ENCODE measurements around the gene OR10G3. TPM values are rescaled to one million over a fixed set of nuclear protein-coding genes. Genes with fewer than 3 reads are reported as not detected.

The OR10G3 gene
- total and polyA plus RNA-seq, 2 of the 13 experiments (the other 11 are each of a cell fraction or from before 2014, with no cell fraction given), result not detected

GRCh38 chr14:21557084-21557901, 22.6 kb downstream of the OR10G3 start (continued):
- TF ChIP-seq PRDM10 (CRISPR knock-in tag; IDR thresholded peaks at IDR 0.05; ENCODE audit: low read depth) (peak; percentile 48; the same call in 1 of the 2 replicates), BRF2 (CRISPR knock-in tag; IDR thresholded peaks at IDR 0.05) (no peak), RORA (CRISPR knock-in tag; IDR thresholded peaks at IDR 0.05) (no peak), YEATS4 (CRISPR knock-in tag; IDR thresholded peaks at IDR 0.05; ENCODE audit: borderline replicate concordance) (no peak), HNF1B (CRISPR knock-in tag; IDR thresholded peaks at IDR 0.05) (no peak), FOXC1 (CRISPR knock-in tag; IDR thresholded peaks at IDR 0.05; ENCODE audit: borderline replicate concordance) (no peak; the same call in 1 of the 2 replicates), ZNF253 (CRISPR knock-in tag; IDR thresholded peaks at IDR 0.05; ENCODE audit: borderline replicate concordance) (no peak), ZNF639 (CRISPR knock-in tag; conservative IDR thresholded peaks at IDR 0.05) (no peak), SKI (IDR thresholded peaks at IDR 0.05; ENCODE audit: partially characterized antibody) (peak; percentile 39), HDAC2 (CRISPR knock-in tag; IDR thresholded peaks at IDR 0.05) (peak; percentile 79), MAZ (IDR thresholded peaks at IDR 0.05; ENCODE audit: borderline replicate concordance, low read depth, low read length) (peak; percentile 90), MAZ (CRISPR knock-in tag; IDR thresholded peaks at IDR 0.05; ENCODE audit: low read depth) (0 out of 2 replicates have a peak, but pooled peaks have one; percentile 14), NCOA2 (CRISPR knock-in tag; IDR thresholded peaks at IDR 0.05) (peak; percentile 74), ZNF660 (CRISPR knock-in tag; IDR thresholded peaks at IDR 0.05; ENCODE audit: borderline replicate concordance, low read depth) (no peak), ZSCAN20 (CRISPR knock-in tag; IDR thresholded peaks at IDR 0.05; ENCODE audit: borderline replicate concordance) (0 out of 2 replicates have a peak, but pooled peaks have one; percentile 30), NCOA5 (CRISPR knock-in tag; IDR thresholded peaks at IDR 0.05) (no peak), ZNF792 (CRISPR knock-in tag; IDR thresholded peaks at IDR 0.05) (peak; percentile 31; the same call in 1 of the 2 replicates), ZNF281 (CRISPR knock-in tag; IDR thresholded peaks at IDR 0.05; ENCODE audit: borderline replicate concordance) (peak; percentile 99)

All from HepG2 (cell line).